HG02571 (cell line): Measurements from ENCODE around the gene DNAH10.
"Not testable (repeated sequence)": the region's sequence is repeated elsewhere in the genome, so short reads cannot be mapped to it uniquely, and the experiment has no call there.

Source experiments
- ATAC-seq: cut with Tn5 transposase; IDR thresholded peaks from one replicate; pipeline ENCODE4 v1.9.1; 2021; ENCODE audit warnings: mild to moderate bottlenecking, moderate library complexity; ENCODE audit not compliant: unreplicated experiment

The DNAH10 gene

GRCh38 chr12:123943816-123944215 lies 181.7 kb downstream of the DNAH10 start:
- ATAC-seq = no peak

- no peak for ATAC-seq
Observed at GRCh38 chr12:123944696-123945095, 182.6 kb downstream of the DNAH10 start.

- ATAC-seq = no peak
Observed at GRCh38 chr12:123945287-123946151, 183.4 kb downstream of the DNAH10 start.

- ATAC-seq = no peak
Observed at GRCh38 chr12:123946152-123946515, 184.0 kb downstream of the DNAH10 start.

GRCh38 chr12:123946516-123947505 lies 184.7 kb downstream of the DNAH10 start:
- not testable (repeated sequence) for ATAC-seq

- not testable (repeated sequence) for ATAC-seq
Observed at GRCh38 chr12:123947531-123947930, 185.4 kb downstream of the DNAH10 start.

DNA sequence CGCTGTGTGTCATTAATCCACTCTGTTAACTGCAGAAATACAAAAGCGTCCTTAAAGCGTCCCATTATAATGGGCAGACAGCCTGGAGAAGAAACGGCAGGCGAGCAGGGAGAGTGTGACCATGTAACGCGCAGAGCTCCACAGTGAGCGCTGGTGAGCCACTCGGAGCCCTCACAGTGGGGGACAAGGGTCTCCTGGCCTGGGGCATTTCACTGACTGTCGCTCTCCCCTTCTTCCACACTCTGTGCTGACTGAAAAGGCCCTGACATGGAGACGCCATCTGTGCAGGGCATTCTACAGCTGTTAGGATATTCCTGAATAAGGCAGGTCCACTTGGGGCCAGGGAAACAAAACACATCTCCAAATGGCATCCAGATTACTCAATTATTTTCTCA lies 186.3 kb downstream of the DNAH10 start:
- ATAC-seq = no peak

DNA sequence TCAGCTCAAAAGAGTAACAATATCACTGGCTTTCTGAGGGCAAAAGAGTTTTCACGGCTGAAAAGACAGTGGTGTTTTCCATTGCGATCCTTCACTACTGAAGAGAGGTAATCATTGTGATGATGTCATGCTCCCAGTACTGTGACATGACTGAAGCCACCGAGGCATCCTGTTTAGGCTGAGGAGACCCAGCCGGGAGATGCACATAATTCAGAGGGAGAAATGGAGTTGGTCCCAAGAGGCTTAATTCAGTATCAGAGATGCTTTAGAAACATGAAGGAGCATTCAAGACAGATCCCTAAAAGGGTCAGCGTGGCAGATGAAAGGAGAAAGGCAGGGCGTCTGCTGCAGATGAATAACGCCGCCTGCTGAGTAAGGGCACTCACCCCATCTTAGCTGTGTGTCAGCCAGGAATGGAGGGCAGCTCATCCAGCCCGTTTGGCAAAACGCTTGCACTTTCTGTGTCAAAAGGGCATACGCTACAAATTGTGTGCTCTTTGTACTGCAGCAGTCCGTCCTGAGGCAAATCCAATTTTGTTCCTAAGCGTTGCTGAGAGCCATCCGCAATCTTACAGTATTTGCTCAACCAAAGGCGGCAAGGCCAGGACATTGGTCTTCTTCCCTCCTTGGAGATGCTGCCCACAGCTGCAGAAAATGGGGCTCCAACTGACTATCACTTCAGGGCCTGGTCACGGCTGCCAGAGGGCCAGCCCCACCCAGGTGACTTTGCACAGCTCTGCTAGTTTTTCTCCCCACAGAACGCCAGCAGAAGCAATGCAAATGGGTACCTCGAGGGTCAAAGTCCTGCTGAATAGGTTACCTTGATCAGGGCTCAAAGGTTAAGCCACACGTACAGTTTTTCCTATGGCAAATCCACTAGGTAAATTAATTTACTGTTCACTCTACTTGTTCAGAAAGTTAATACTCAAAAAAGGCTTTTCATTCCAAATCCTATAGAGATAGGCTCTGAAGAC lies 187.0 kb downstream of the DNAH10 start:
- ATAC-seq = no peak

DNA sequence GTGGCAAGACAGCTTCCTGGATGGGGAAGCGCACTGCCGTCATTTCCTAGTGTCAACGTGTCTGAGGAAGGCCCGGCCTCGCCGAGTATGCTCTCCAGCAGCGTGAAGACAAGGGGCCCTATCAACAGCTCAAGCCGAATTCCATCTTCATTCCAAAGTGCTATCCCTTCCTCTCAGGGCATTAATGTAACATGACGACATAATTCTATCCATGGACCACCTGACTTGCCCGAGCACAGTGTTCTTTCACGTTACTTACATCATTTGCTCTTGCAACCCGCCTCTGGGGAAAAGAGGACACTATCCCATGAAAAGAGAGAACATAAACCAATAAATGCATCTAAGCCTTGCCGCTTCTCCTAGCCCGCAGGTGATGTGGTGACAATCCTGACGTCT lies 187.7 kb downstream of the DNAH10 start:
- no peak for ATAC-seq

- no peak for ATAC-seq
Observed at GRCh38 chr12:123950476-123951349, 188.6 kb downstream of the DNAH10 start.

DNA sequence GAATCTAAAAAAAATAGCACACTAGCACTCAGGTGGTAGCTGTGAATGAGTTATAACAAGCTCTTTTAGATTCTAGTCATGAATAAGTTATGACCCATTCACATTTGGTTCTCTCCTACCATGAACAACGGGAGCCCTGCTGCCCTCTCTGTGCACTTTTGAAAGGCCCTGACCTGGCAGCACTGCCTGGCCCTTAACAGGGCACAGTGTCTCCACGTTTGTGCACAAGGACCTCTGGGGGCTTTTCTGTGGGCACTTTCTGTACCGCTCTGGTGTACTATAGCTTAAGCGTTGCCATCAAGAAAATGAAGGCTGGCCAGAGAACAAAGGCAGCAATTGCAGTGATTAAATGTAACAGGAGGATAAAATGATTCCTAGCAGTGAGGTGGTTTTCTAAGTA lies 189.4 kb downstream of the DNAH10 start:
- no peak for ATAC-seq

- no peak for ATAC-seq
Observed at GRCh38 chr12:123952037-123952436, 189.9 kb downstream of the DNAH10 start.

DNA sequence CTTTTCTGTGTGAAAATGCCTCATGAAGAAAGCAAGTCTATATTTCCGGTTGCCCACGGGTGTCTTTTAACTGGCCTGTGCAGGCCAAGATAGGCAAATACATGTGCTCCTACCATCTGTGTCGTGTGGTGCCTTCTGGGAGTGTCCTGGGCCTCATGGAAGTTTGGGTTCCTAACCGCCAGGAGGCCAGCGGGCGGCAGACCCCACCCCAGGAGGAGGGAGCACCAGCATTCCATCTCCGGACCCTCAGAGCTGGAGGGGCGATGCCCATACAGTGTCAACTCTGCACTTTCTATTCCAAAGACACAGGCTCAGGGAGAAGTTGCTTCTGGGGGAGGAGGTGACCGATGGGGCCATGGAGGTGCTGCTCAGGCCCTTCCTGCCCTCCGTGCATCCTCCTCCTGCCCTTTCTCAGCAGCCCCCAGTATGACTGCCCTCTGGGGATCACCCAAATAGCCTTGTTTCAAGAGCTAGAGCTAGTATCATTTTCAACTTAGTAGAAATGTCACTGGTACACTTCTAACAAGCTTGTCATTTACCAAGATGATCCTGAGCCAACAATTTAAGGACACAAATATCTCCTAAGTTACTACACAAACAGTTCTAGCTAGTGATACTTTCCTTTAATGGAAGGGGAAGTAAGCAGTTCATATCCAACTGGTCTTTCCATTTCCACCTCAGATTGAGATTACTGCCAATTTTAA lies 192.7 kb downstream of the DNAH10 start:
- ATAC-seq = no peak

DNA sequence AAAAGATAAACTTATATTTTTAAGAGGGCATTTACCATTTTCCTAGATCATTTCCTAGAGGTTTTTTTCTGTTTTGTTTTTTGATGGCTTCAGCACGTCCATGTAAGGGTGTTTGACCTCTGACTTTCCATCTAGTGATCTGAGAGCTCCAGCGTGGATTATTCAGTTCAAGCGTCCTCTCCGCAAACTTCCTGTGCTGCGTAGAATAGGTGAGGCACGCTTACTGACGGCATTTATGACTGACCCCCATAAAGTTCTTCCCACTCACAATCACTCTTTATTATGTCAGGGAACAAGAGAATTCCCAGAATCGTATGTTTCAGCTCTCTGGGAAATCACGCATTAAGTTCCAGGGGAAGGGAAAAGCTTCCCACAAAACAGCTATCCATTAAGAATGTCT lies 194.1 kb downstream of the DNAH10 start:
- ATAC-seq = no peak

GRCh38 chr12:123957196-123957595 lies 195.1 kb downstream of the DNAH10 start:
- no peak for ATAC-seq

DNA sequence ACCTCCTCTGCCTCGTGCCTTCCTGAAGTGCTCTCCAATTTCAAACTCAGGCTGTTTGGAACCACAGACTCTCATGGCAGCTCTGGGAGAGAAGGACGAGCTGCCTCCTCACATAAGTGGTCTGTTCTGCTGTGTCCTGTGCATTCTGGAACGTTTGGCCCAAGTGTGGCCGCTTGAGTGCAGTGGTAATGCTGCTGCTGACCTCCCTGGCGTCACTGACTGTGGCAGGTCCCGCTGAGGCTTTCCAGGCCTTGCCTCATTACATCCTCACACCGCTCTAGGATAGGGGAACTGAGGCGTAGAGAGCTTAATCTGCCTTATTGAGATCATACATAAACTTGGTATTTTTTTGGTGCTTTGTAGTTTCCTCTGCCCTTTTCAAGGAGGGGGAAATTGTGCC lies 196.4 kb downstream of the DNAH10 start:
- no peak for ATAC-seq

DNA sequence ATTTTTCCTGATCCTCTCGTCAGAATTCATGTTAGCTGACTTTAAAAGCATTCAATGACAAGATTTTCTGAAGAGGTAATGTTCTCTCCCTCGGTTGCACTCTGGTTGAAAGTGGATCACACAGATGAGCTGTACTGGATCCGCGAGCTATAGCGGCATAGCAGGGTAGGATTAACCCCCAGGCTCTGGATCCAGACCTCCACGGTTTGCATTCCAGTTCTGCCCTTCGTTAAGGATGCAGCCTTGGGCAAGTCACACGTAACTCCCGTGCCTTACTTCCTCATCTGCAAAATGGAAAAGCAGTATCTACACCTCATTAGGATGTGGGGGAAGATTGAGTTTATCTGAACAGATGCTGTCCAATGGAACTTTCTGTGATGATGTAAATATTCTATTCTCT lies 196.8 kb downstream of the DNAH10 start:
- ATAC-seq = no peak

DNA sequence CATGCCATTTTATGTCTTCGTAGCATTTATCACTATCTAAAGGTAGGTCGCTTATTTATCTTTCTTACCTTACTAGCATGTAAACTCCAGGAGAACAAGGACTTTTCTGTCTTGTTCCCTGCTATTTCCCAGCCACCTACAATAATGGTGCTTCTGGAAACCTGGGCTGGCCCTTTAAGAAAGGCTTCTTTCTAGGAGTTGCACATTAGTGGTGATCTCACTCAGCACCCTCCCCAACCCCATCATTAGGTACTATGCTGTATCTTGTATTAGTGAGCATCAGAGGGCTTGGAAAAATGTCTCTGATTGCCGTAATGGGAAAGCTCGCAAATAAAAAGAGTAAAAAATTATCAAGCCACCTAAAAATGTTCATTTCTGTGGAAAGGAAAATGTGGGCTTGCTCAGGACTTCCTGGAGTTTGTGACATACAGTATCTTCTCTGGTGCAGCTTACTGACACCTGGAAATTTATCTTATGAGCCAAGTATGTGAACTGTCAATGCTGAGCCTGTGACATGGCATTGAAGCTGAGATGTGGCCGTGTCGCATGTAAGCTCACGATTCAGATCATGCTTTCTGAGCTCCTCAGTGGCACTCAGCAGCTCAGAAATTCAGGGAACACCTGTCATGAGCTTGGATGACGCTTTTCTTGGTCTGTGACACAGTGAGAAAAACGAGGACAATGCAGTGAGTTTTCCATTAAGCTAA lies 198.1 kb downstream of the DNAH10 start:
- ATAC-seq = no peak
